Caco-2 (cell line): ENCODE measurements around the gene ZFYVE9. TPM values are rescaled to one million over a fixed set of nuclear protein-coding genes. Genes with fewer than 3 reads are reported as not detected.

ENCODE experiments used
- BruUV-seq: library from RNA; stranded (reverse); fragments of 400-500 nt; replicated peaks from 2 replicates; lab custom pipeline; 2021; lab: Mats Ljungman, UMichigan
- CTCF ChIA-PET: fragments of 300-600 bp; sonication (Branson Sonifier 250); formaldehyde crosslinking; loops from one replicate; lab custom pipeline; 2022; ENCODE audit warnings: antibody characterized with exemption; lab: Charles Lee
- POLR2A ChIA-PET: fragments of 300-600 bp; sonication (Branson Sonifier 250); formaldehyde crosslinking; loops from one replicate; lab custom pipeline; 2022; ENCODE audit warnings: antibody characterized with exemption; lab: Charles Lee
- DNase-seq, 2 experiments: peaks; one replicate each; pipeline versions ENCODE4 v3.0.0 to v3.0.0-alpha.2; 2020 to 2022
- H3K27me3 ChIP-seq: replicated peaks from 2 replicates; pipeline ENCODE4 v1.6.0; 2011; ENCODE audit warnings: low read length; ENCODE audit not compliant: control insufficient read depth, insufficient read depth
- H3K36me3 ChIP-seq: 2 replicates; pipeline ENCODE4 v1.5.1; 2011; ENCODE audit warnings: low read length; ENCODE audit not compliant: control insufficient read depth, insufficient read depth
- H3K4me1 ChIP-seq: fragments of 250-450 bp; sonication (Bioruptor Pico); 2 replicates; pipeline ENCODE4 v1.5.1; 2020; ENCODE audit warnings: mild to moderate bottlenecking
- H3K4me3 ChIP-seq: 2 replicates; pipeline ENCODE4 v1.5.1; 2011; ENCODE audit warnings: low read depth, mild to moderate bottlenecking, control low read depth, low read length
- H3K9me3 ChIP-seq: fragments of 250-450 bp; sonication (Bioruptor Pico); 2 replicates; pipeline ENCODE4 v1.5.1; 2020; ENCODE audit warnings: mild to moderate bottlenecking, moderate library complexity
- H3K27ac Mint-ChIP-seq: one replicate; pipeline ENCODE4 v1.8.0; 2022; ENCODE audit warnings: mixed read lengths; ENCODE audit not compliant: unreplicated experiment
- H3K27me3 Mint-ChIP-seq: one replicate; pipeline ENCODE4 v1.8.0; 2022; ENCODE audit warnings: mixed read lengths; ENCODE audit not compliant: insufficient read depth, unreplicated experiment
- H3K36me3 Mint-ChIP-seq: one replicate; pipeline ENCODE4 v1.8.0; 2022; ENCODE audit warnings: mild to moderate bottlenecking, mixed read lengths; ENCODE audit not compliant: insufficient read depth, unreplicated experiment
- H3K4me1 Mint-ChIP-seq: one replicate; pipeline ENCODE4 v1.8.0; 2022; ENCODE audit warnings: low read depth, mixed read lengths; ENCODE audit not compliant: unreplicated experiment
- H3K4me3 Mint-ChIP-seq: one replicate; pipeline ENCODE4 v1.8.0; 2022; ENCODE audit warnings: mild to moderate bottlenecking, moderate library complexity, mixed read lengths; ENCODE audit not compliant: unreplicated experiment
- H3K9me3 Mint-ChIP-seq: one replicate; pipeline ENCODE4 v1.8.0; 2022; ENCODE audit warnings: mixed read lengths; ENCODE audit not compliant: unreplicated experiment
- CTCF ChIP-seq, 2 experiments: fragments of 200-600 bp in 1 of 2; IDR thresholded peaks; 1 replicate in 1 of 2; 2 replicates in 1 of 2; pipeline versions ENCODE4 v1.5.1 to v1.8.0; 2011 to 2022; ENCODE audit warnings: antibody characterized with exemption in 1 of 2, control low read depth in 1 of 2, inconsistent platforms in 1 of 2, low read depth in 1 of 2, low read length in 1 of 2, mild to moderate bottlenecking in 1 of 2, moderate library complexity in 1 of 2; ENCODE audit not compliant: insufficient read depth in 1 of 2, severe bottlenecking in 1 of 2, unreplicated experiment in 1 of 2
- intact Hi-C: fragments of 100-400 bp; cut with micrococcal nuclease; formaldehyde crosslinking; loops from one replicate; pipeline ENCODE4 v1.10.0; 2022; ENCODE audit not compliant: unreplicated experiment
- total RNA-seq: library from RNA; stranded (reverse); gene quantifications from 2 replicates; pipeline ENCODE4 v1.2.3, GENCODE V29; 2022

The ZFYVE9 gene
- total RNA-seq, 1 experiment from 2014 or later: 18.4 TPM

GRCh38 chr1:52306227-52307006 lies 164.5 kb downstream of the ZFYVE9 start:
- Mint-ChIP-seq H3K9me3 (no peaks in the 10 kb centered on the region), H3K27ac (no peak overlapping the region), H3K4me3 (no peak overlapping the region), H3K4me1 (no peaks in the 10 kb centered on the region), H3K36me3 (peaks cover 4% of the 10 kb centered on the region), H3K27me3 (no peaks in the 10 kb centered on the region)
- H3K36me3 ChIP-seq: no peaks in the 10 kb centered on the region
- ChIA-PET CTCF (no interaction called here), POLR2A (no interaction called here)
- H3K27me3 ChIP-seq: no peaks in the 10 kb centered on the region
- TF ChIP-seq CTCF (IDR thresholded peaks at IDR 0.05; ENCODE audit: insufficient read depth in 1 of 2, low read depth in 1 of 2, low read length in 1 of 2, severe bottlenecking in 1 of 2, unreplicated experiment in 1 of 2): no peak
- no peaks in the 10 kb centered on the region for H3K4me1 ChIP-seq
- intact Hi-C loops: no loop called here
- no peak for DNase-seq
- no TSS peak for BruUV-seq
- H3K9me3 ChIP-seq: no peaks in the 10 kb centered on the region
- no peak overlapping the region for H3K4me3 ChIP-seq

- Mint-ChIP-seq H3K9me3 (no peaks in the 10 kb centered on the region), H3K27ac (no peak overlapping the region), H3K4me1 (no peaks in the 10 kb centered on the region), H3K27me3 (no peaks in the 10 kb centered on the region), H3K4me3 (no peak overlapping the region), H3K36me3 (peaks cover 6% of the 10 kb centered on the region)
- intact Hi-C loops: no loop called here
- ChIA-PET CTCF (no interaction called here), POLR2A (no interaction called here)
- Histone ChIP-seq H3K27me3 (no peaks in the 10 kb centered on the region), H3K4me1 (no peaks in the 10 kb centered on the region), H3K4me3 (no peak overlapping the region), H3K9me3 (no peaks in the 10 kb centered on the region), H3K36me3 (no peaks in the 10 kb centered on the region; the same call in 1 of the 2 replicates)
- no peak for DNase-seq
- TF ChIP-seq CTCF (IDR thresholded peaks at IDR 0.05; ENCODE audit: insufficient read depth in 1 of 2, low read depth in 1 of 2, low read length in 1 of 2, severe bottlenecking in 1 of 2, unreplicated experiment in 1 of 2): no peak
- BruUV-seq: no TSS peak
Measured at GRCh38 chr1:52321061-52321460, 179.2 kb downstream of the ZFYVE9 start.

- ChIA-PET POLR2A (no interaction called here), CTCF (no interaction called here)
- Histone ChIP-seq H3K36me3 (no peaks in the 10 kb centered on the region; the same call in 1 of the 2 replicates), H3K9me3 (no peaks in the 10 kb centered on the region), H3K4me1 (peaks cover 7% of the 10 kb centered on the region), H3K27me3 (no peaks in the 10 kb centered on the region), H3K4me3 (no peak overlapping the region)
- Mint-ChIP-seq H3K4me3 (no peak overlapping the region), H3K27ac (no peak overlapping the region), H3K9me3 (no peaks in the 10 kb centered on the region), H3K4me1 (no peaks in the 10 kb centered on the region), H3K27me3 (no peaks in the 10 kb centered on the region), H3K36me3 (peaks cover 6% of the 10 kb centered on the region)
- BruUV-seq: no TSS peak
- no peak for DNase-seq
- no peak for TF ChIP-seq CTCF (IDR thresholded peaks at IDR 0.05; ENCODE audit: insufficient read depth in 1 of 2, low read depth in 1 of 2, low read length in 1 of 2, severe bottlenecking in 1 of 2, unreplicated experiment in 1 of 2)
- intact Hi-C loops: no loop called here
Measured at GRCh38 chr1:52323731-52324130, 181.8 kb downstream of the ZFYVE9 start.
